Measurements from ENCODE around the gene PPCS. TPM values are rescaled to one million over a fixed set of nuclear protein-coding genes. Genes with fewer than 3 reads are reported as not detected.
A peak's percentile ranks its signal among the peaks of the same experiment; 100 is the strongest.

Gene PPCS
- total RNA-seq, 1 donor from 2014 or later: 40.1 TPM

- H3K9me3 Mint-ChIP-seq: no peaks in the 10 kb centered on the region
- H3K36me3 Mint-ChIP-seq (ENCODE audit: low read depth): no peaks in the 10 kb centered on the region
- DNase-seq (ENCODE audit: low spot score): no peak
- no peak overlapping the region for H3K27ac Mint-ChIP-seq
- no peak overlapping the region for H3K4me3 Mint-ChIP-seq
- H3K4me1 Mint-ChIP-seq (ENCODE audit: low read depth): peaks cover 11% of the 10 kb centered on the region
- intact Hi-C loops (cut with micrococcal nuclease): no loop called here
- peaks cover 2% of the 10 kb centered on the region for H3K27me3 Mint-ChIP-seq (ENCODE audit: insufficient read depth)
These were observed 25.8 kb upstream of the PPCS start for GRCh38 chr1:42430286-42431135.

DNA sequence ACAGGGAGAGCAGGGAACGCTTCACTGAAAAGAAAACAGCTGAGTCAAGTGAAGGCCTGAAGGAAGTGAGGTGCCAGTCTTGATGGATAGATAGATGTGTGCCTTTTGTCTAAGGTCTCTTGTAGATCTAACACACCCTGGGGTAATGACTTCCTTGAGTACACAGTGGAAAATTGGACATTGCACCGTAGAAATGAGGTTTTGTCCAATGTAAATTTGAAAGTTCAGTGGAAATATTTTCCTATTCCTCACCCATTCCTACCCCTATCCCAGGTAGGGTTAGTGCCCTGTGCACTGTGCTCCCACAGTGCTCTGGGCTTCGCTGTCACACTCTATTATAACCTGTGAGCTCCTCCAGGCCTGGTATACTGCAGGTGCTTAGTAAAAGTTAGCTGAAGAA is 24.8 kb upstream of the PPCS start:
- H3K9me3 Mint-ChIP-seq: no peaks in the 10 kb centered on the region
- intact Hi-C loops (cut with micrococcal nuclease): no loop called here
- no peaks in the 10 kb centered on the region for H3K36me3 Mint-ChIP-seq (ENCODE audit: low read depth)

DNA sequence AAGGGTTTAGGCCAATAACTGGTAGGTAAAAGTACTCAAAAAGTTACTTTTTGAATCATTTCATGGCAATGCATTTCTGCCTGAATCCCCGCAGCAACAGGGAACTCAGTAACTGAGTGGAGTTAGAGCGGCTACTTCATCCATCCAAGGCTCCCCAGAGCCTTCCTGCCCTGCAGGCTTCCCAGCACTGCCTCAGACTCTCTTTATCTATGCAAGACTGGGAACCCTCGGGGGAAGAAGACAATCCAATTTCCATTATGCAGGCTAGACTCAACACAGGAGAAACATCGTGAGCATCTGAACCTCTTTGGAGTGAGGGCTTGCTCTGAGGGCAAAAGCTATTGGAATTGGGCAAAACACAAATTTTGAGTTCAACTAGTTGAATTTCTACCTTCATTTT is 23.6 kb upstream of the PPCS start:
- DNase-seq (ENCODE audit: low spot score): no peak
- H3K9me3 Mint-ChIP-seq: no peaks in the 10 kb centered on the region
- H3K4me1 Mint-ChIP-seq (ENCODE audit: low read depth): peaks cover 11% of the 10 kb centered on the region
- intact Hi-C loops (cut with micrococcal nuclease): no loop called here
- no peak overlapping the region for H3K4me3 Mint-ChIP-seq
- H3K36me3 Mint-ChIP-seq (ENCODE audit: low read depth): no peaks in the 10 kb centered on the region
- no peak overlapping the region for H3K27ac Mint-ChIP-seq
- H3K27me3 Mint-ChIP-seq (ENCODE audit: insufficient read depth): peaks cover 8% of the 10 kb centered on the region

More for the DNA sequence above, 24.8 kb upstream of the PPCS start:
- Mint-ChIP-seq H3K27ac (no peak overlapping the region), H3K4me1 (ENCODE audit: low read depth) (peaks cover 11% of the 10 kb centered on the region), H3K27me3 (ENCODE audit: insufficient read depth) (peaks cover 2% of the 10 kb centered on the region), H3K4me3 (no peak overlapping the region)
- no peak for DNase-seq (ENCODE audit: low spot score)

- DNase-seq (ENCODE audit: low spot score): no peak
- intact Hi-C loops (cut with micrococcal nuclease): no loop called here
- Mint-ChIP-seq H3K4me1 (ENCODE audit: low read depth) (peaks cover 11% of the 10 kb centered on the region), H3K36me3 (ENCODE audit: low read depth) (no peaks in the 10 kb centered on the region), H3K9me3 (no peaks in the 10 kb centered on the region), H3K27me3 (ENCODE audit: insufficient read depth) (peaks cover 11% of the 10 kb centered on the region), H3K4me3 (no peak overlapping the region), H3K27ac (no peak overlapping the region)
These were observed 23.0 kb upstream of the PPCS start for GRCh38 chr1:42433369-42433768.

DNA sequence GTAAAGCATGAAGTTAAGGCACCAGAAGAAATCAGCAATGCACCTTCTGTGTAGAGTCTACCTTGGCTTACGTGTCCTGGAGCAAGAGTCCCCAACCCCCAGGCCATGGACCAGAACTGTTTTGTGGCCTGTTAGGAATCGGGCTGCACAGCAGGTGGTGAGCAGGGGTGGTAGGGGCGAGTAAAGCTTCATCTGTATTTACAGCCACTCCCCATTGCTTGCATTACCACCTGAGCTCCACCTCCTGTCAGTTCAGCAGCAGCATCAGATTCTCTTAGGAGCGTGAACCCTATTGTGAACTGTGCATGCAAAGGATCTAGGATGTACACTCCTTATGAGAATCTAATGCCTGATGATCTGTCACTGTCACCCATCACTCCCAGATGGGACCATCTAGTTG is 22.0 kb upstream of the PPCS start:
- H3K27me3 Mint-ChIP-seq (ENCODE audit: insufficient read depth): peaks cover 14% of the 10 kb centered on the region
- no peak overlapping the region for H3K4me3 Mint-ChIP-seq
- H3K27ac Mint-ChIP-seq: no peak overlapping the region
- no peaks in the 10 kb centered on the region for H3K36me3 Mint-ChIP-seq (ENCODE audit: low read depth)
- no peaks in the 10 kb centered on the region for H3K9me3 Mint-ChIP-seq
- no peak for DNase-seq (ENCODE audit: low spot score)
- intact Hi-C loops (cut with micrococcal nuclease): no loop called here
- peaks cover 11% of the 10 kb centered on the region for H3K4me1 Mint-ChIP-seq (ENCODE audit: low read depth)

- H3K36me3 Mint-ChIP-seq (ENCODE audit: low read depth): no peaks in the 10 kb centered on the region
These were observed 16.4 kb upstream of the PPCS start for GRCh38 chr1:42439940-42440339.

DNA sequence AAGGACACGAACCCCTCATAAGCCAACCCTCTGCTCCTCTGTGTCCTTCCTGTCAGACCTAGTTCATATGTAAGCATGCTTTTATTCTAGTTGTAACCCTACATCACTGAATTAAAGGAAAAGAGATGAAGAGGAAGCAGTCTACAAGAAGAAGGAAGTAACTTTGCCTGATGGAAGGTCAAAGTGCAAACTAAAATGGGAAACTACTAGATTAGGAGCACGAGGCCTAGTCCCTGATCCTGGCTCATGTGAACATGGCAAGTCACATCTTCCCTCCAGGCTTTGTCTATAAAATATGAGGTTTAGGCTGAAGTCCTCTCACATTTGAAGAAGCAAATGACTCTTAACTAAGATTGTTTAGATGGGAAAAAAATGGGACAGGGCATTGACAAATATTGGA is 13.7 kb upstream of the PPCS start:
- peaks cover 6% of the 10 kb centered on the region for H3K27me3 Mint-ChIP-seq (ENCODE audit: insufficient read depth)
- H3K27ac Mint-ChIP-seq: no peak overlapping the region
- intact Hi-C loops (cut with micrococcal nuclease): no loop called here
- H3K4me3 Mint-ChIP-seq: no peak overlapping the region
- no peaks in the 10 kb centered on the region for H3K36me3 Mint-ChIP-seq (ENCODE audit: low read depth)
- no peaks in the 10 kb centered on the region for H3K4me1 Mint-ChIP-seq (ENCODE audit: low read depth)
- H3K9me3 Mint-ChIP-seq: no peaks in the 10 kb centered on the region
- no peak for DNase-seq (ENCODE audit: low spot score)

More at GRCh38 chr1:42439940-42440339, 16.4 kb upstream of the PPCS start:
- H3K27me3 Mint-ChIP-seq (ENCODE audit: insufficient read depth): peaks cover 14% of the 10 kb centered on the region
- no peak overlapping the region for H3K4me3 Mint-ChIP-seq
- H3K27ac Mint-ChIP-seq: no peak overlapping the region
- no peak for DNase-seq (ENCODE audit: low spot score)
- intact Hi-C loops (cut with micrococcal nuclease): no loop called here
- no peaks in the 10 kb centered on the region for H3K9me3 Mint-ChIP-seq
- H3K4me1 Mint-ChIP-seq (ENCODE audit: low read depth): no peaks in the 10 kb centered on the region

- intact Hi-C loops (cut with micrococcal nuclease): no loop called here
- DNase-seq (ENCODE audit: low spot score): no peak
- H3K36me3 Mint-ChIP-seq (ENCODE audit: low read depth): peaks cover 3% of the 10 kb centered on the region
- no peak overlapping the region for H3K27ac Mint-ChIP-seq
- no peak overlapping the region for H3K4me3 Mint-ChIP-seq
- no peaks in the 10 kb centered on the region for H3K9me3 Mint-ChIP-seq
- H3K4me1 Mint-ChIP-seq (ENCODE audit: low read depth): no peaks in the 10 kb centered on the region
- no peaks in the 10 kb centered on the region for H3K27me3 Mint-ChIP-seq (ENCODE audit: insufficient read depth)
These were observed 7.1 kb upstream of the PPCS start for GRCh38 chr1:42449256-42449655.

GRCh38 chr1:42450061-42450460 is 6.3 kb upstream of the PPCS start:
- Mint-ChIP-seq H3K4me1 (ENCODE audit: low read depth) (no peaks in the 10 kb centered on the region), H3K36me3 (ENCODE audit: low read depth) (peaks cover 3% of the 10 kb centered on the region), H3K27me3 (ENCODE audit: insufficient read depth) (no peaks in the 10 kb centered on the region), H3K27ac (no peak overlapping the region), H3K4me3 (no peak overlapping the region), H3K9me3 (no peaks in the 10 kb centered on the region)
- DNase-seq (ENCODE audit: low spot score): no peak
- intact Hi-C loops (cut with micrococcal nuclease): loop anchor here (10.0 kb wide), 2 partner anchors 275 to 505 kb away; partner anchors contain the start of gene SLC2A1

- no peak overlapping the region for H3K27ac Mint-ChIP-seq
- intact Hi-C loops (cut with micrococcal nuclease): loop anchor here (10.0 kb wide), 2 partner anchors 279 to 501 kb away; partner anchors contain the start of gene SLC2A1
These were observed 3.0 kb upstream of the PPCS start for GRCh38 chr1:42453386-42453785.

DNA sequence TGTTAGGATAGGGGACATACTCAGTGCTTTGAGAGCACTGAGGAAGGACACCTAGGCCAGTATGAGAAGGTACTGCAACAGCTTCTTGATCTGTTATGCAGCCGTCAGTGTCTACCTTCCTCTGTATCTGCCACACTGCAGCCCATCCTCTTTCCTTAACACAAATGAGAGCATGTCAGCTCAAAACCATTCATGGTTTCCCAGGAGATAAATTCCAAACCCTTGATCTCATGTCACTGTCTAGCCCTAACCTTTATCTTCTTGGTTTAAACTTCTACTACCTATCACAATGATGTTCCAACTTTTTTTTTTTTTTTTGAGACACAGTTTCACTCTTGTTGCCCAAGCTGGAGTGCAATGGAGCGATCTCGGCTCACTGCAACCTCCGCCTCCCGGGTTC is 1.9 kb upstream of the PPCS start:
- intact Hi-C loops (cut with micrococcal nuclease): loop anchor here (10.0 kb wide), 2 partner anchors 280 to 500 kb away; partner anchors contain the start of gene SLC2A1
- Mint-ChIP-seq H3K9me3 (no peaks in the 10 kb centered on the region), H3K4me3 (no peak overlapping the region), H3K4me1 (ENCODE audit: low read depth) (peaks cover 28% of the 10 kb centered on the region), H3K36me3 (ENCODE audit: low read depth) (peaks cover 19% of the 10 kb centered on the region), H3K27me3 (ENCODE audit: insufficient read depth) (no peaks in the 10 kb centered on the region), H3K27ac (no peak overlapping the region)
- no peak for DNase-seq (ENCODE audit: low spot score)

More at GRCh38 chr1:42453386-42453785, 3.0 kb upstream of the PPCS start:
- Mint-ChIP-seq H3K4me3 (no peak overlapping the region), H3K27me3 (ENCODE audit: insufficient read depth) (no peaks in the 10 kb centered on the region), H3K4me1 (ENCODE audit: low read depth) (peaks cover 25% of the 10 kb centered on the region), H3K9me3 (no peaks in the 10 kb centered on the region), H3K36me3 (ENCODE audit: low read depth) (peaks cover 15% of the 10 kb centered on the region)
- DNase-seq (ENCODE audit: low spot score): no peak

DNA sequence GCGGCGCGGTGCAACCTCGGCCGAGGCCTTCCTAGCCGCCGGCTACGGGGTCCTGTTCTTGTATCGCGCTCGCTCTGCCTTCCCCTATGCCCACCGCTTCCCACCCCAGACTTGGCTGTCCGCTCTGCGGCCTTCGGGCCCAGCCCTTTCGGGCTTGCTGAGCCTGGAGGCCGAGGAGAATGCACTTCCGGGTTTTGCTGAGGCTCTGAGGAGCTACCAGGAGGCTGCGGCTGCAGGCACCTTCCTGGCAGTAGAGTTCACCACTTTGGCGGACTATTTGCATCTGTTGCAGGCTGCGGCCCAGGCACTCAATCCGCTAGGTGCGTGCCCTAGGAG is 379 bp downstream of the PPCS start:
- no peaks in the 10 kb centered on the region for H3K27me3 Mint-ChIP-seq (ENCODE audit: insufficient read depth)
- peaks cover 36% of the 10 kb centered on the region for H3K36me3 Mint-ChIP-seq (ENCODE audit: low read depth)
- H3K27ac Mint-ChIP-seq: peak overlapping the region; percentile 98
- H3K9me3 Mint-ChIP-seq: no peaks in the 10 kb centered on the region
- peaks cover 29% of the 10 kb centered on the region for H3K4me1 Mint-ChIP-seq (ENCODE audit: low read depth)
- intact Hi-C loops (cut with micrococcal nuclease): loop anchor here (1.0 to 10.0 kb wide), 10 partner anchors 76 to 1478 kb away; partner anchors contain the start of genes C1orf50, CFAP57, CTPS1 and EBNA1BP2
- peak; percentile 65 for DNase-seq (ENCODE audit: low spot score)
- peak overlapping the region; percentile 95 for H3K4me3 Mint-ChIP-seq

DNA sequence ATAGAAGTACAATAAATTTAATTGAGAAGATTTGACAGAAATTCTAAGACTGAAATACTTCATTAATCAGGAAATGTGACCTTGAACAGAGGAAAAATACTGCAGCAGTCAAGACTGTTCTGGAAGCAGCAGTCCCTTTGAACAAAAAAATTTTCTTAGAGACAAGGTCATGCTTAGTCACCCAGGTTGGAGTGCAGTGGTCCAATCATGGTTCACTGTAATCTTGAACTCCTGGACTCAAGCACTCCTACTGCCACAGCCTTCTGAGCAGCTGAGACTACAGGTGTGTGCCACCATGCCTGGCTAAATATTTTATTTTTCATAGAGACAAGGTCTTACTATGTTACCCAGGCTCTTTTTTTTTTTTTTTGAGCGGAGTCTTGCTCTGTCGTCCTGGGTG is 4.9 kb downstream of the PPCS start:
- Mint-ChIP-seq H3K9me3 (no peaks in the 10 kb centered on the region), H3K4me3 (no peak overlapping the region), H3K27me3 (ENCODE audit: insufficient read depth) (peaks cover 9% of the 10 kb centered on the region), H3K4me1 (ENCODE audit: low read depth) (peaks cover 44% of the 10 kb centered on the region), H3K27ac (no peak overlapping the region), H3K36me3 (ENCODE audit: low read depth) (peaks cover 39% of the 10 kb centered on the region)
- intact Hi-C loops (cut with micrococcal nuclease): loop anchor here (10.0 kb wide), 1 partner anchor 1894 kb away; the partner anchor contains the start of gene ERI3
- no peak for DNase-seq (ENCODE audit: low spot score)
